K562 (cell line): ENCODE results near the gene FAM83G. TPM values are rescaled to one million over a fixed set of nuclear protein-coding genes. Genes with fewer than 3 reads are reported as not detected.

Source experiments
- CHD7 ChIP-seq: fragments of 200-600 bp; sonication (generic); IDR thresholded peaks from one replicate; pipeline ENCODE4 v1.6.1; 2012; ENCODE audit warnings: mild to moderate bottlenecking, low read depth, low read length, inconsistent platforms
- CREB1 ChIP-seq, 2 experiments: sonication (generic) in 1 of 2; formaldehyde crosslinking in 1 of 2; IDR thresholded peaks; 2 replicates each; pipeline versions ENCODE4 v1.6.1 to v1.8.0; 2012 to 2022; ENCODE audit warnings: inconsistent platforms in 1 of 2, mild to moderate bottlenecking in 1 of 2, missing genetic modification reagents in 1 of 2, moderate library complexity in 1 of 2
- DIDO1 ChIP-seq: fragments of 450-650 bp; IDR thresholded peaks from 2 replicates; pipeline ENCODE4 v1.6.1; 2016; ENCODE audit warnings: low read depth, missing biosample characterization, missing genetic modification characterization
- POLR2H ChIP-seq: IDR thresholded peaks from 2 replicates; pipeline ENCODE4 v1.6.1; 2016; ENCODE audit warnings: missing genetic modification characterization, low read depth, mild to moderate bottlenecking, control low read depth, missing compliant biosample characterization, moderate library complexity
- RB1 ChIP-seq: fragments of 450-650 bp; IDR thresholded peaks from 2 replicates; pipeline ENCODE4 v1.6.1; 2017; ENCODE audit warnings: low read depth, mild to moderate bottlenecking
- TCF7L2 ChIP-seq: fragments of 150-350 bp; IDR thresholded peaks from 2 replicates; pipeline ENCODE4 v1.6.1; 2016; ENCODE audit warnings: low read depth, mild to moderate bottlenecking, low read length, moderate library complexity
- ZNF699 ChIP-seq: fragments of 250-450 bp; sonication (Bioruptor Pico); IDR thresholded peaks from 2 replicates; pipeline ENCODE4 v1.8.0; 2021; ENCODE audit warnings: mild to moderate bottlenecking, moderate library complexity; ENCODE audit not compliant: insufficient replicate concordance
- polyA plus RNA-seq, 8 experiments: library from polyadenylated mRNA; depleted of rRNA in 4 of 8; stranded (reverse) in 5 of 8; unstranded in 3 of 8; fragments of >200 nt; fragmentation: Nextera tagmentation in 2 of 8; fragmentation: Illumina TruSeq in 1 of 8; extraction: Ambion mirVana in 2 of 8; extraction: Trizol in 1 of 8; gene quantifications; 2 replicates each; pipeline versions ENCODE4 v1.2.1 to v1.2.3, GENCODE V29; 2011 to 2014; ENCODE audit warnings: inconsistent platforms in 1 of 8, missing spikeins in 1 of 8
- total RNA-seq, 7 experiments: library from RNA; depleted of rRNA in 6 of 7; stranded (reverse); fragments of >200 nt in 6 of 7; fragmentation: Illumina TruSeq in 2 of 7; extraction: Trizol in 2 of 7; gene quantifications; 2 replicates each; pipeline versions ENCODE4 v1.2.1 to v1.2.3, GENCODE V29; 2011 to 2021; ENCODE audit warnings: low replicate concordance in 1 of 7

Gene FAM83G
- total and polyA plus RNA-seq, 9 of the 15 experiments (the other 6 are each of a cell fraction or from before 2014, with no cell fraction given), result 0.04 to 10.3 (median 4.5) TPM; not detected in 1

- TF ChIP-seq CHD7 (no peak), RB1 (no peak), CREB1 (IDR thresholded peaks at IDR 0.05) (no peak), CREB1 (CRISPR knock-in tag; IDR thresholded peaks at IDR 0.05) (no peak), POLR2H (tag) (no peak), TCF7L2 (no peak), DIDO1 (tag) (no peak), ZNF699 (CRISPR knock-in tag) (no peak)
Observed at GRCh38 chr17:18920911-18921441, 83.6 kb downstream of the FAM83G start (continued).
